Endodermal cell (in vitro differentiated cells): ENCODE data around the gene LGALS7. TPM values are rescaled to one million over a fixed set of nuclear protein-coding genes. Genes with fewer than 3 reads are reported as not detected.
"Not testable (repeated sequence)": the region's sequence is repeated elsewhere in the genome, so short reads cannot be mapped to it uniquely, and the experiment has no call there.

Source experiments
- DNase-seq: peaks from one replicate; pipeline ENCODE4 v3.0.0-alpha.2; 2017
- H3K27ac ChIP-seq: 2 replicates; pipeline ENCODE4 v1.5.1; 2013; ENCODE audit warnings: mild to moderate bottlenecking, low read depth, low read length, moderate library complexity
- H3K27me3 ChIP-seq: 2 replicates; pipeline ENCODE4 v1.6.1; 2013; ENCODE audit warnings: mild to moderate bottlenecking, low read length, moderate library complexity; ENCODE audit not compliant: insufficient read depth, control insufficient read depth, poor library complexity, severe bottlenecking
- H3K36me3 ChIP-seq: 2 replicates; pipeline ENCODE4 v1.7.0; 2013; ENCODE audit warnings: mild to moderate bottlenecking, low read length, moderate library complexity; ENCODE audit not compliant: control insufficient read depth, insufficient read depth
- H3K4me1 ChIP-seq: one replicate; pipeline ENCODE4 v1.7.0; 2013; ENCODE audit warnings: low read length; ENCODE audit not compliant: control insufficient read depth, insufficient read depth
- H3K4me3 ChIP-seq: 2 replicates; pipeline ENCODE4 v1.5.1; 2013; ENCODE audit warnings: mild to moderate bottlenecking, low read length, moderate library complexity
- H3K9ac ChIP-seq: 2 replicates; pipeline ENCODE4 v1.6.1; 2013; ENCODE audit warnings: mild to moderate bottlenecking, low read length, moderate library complexity; ENCODE audit not compliant: poor library complexity, severe bottlenecking; ENCODE audit errors: extremely low read depth
- H3K9me3 ChIP-seq: 2 replicates; pipeline ENCODE4 v1.6.1; 2013; ENCODE audit warnings: mild to moderate bottlenecking, low read length, moderate library complexity; ENCODE audit not compliant: control insufficient read depth
- H3K27ac Mint-ChIP-seq: 2 replicates; pipeline ENCODE4 v1.8.0; 2020; ENCODE audit warnings: mixed read lengths
- H3K27me3 Mint-ChIP-seq: 2 replicates; pipeline ENCODE4 v1.8.0; 2021; ENCODE audit warnings: mild to moderate bottlenecking, mixed read lengths; ENCODE audit not compliant: insufficient read depth
- H3K36me3 Mint-ChIP-seq: 2 replicates; pipeline ENCODE4 v1.8.0; 2020; ENCODE audit warnings: low read depth, mixed read lengths
- H3K4me1 Mint-ChIP-seq: 2 replicates; pipeline ENCODE4 v1.8.0; 2020; ENCODE audit warnings: mixed read lengths
- H3K4me3 Mint-ChIP-seq: 2 replicates; pipeline ENCODE4 v1.8.0; 2020; ENCODE audit warnings: mild to moderate bottlenecking, moderate library complexity, mixed read lengths
- H3K9me3 Mint-ChIP-seq: 2 replicates; pipeline ENCODE4 v1.8.0; 2020; ENCODE audit warnings: mild to moderate bottlenecking, mixed read lengths
- WGBS, 2 experiments: methylation state at CpG; one replicate each; pipeline versions ENCODE4 v1.1.5 to v1.1.7; 2013; ENCODE audit warnings: missing lambda C conversion rate in 2 of 2, mixed read lengths in 1 of 2; ENCODE audit not compliant: insufficient coverage in 1 of 2, insufficient read length in 1 of 2; 5-methylcytosine and 5-hydroxymethylcytosine counted together
- long read RNA-seq, 4 experiments: library from polyadenylated mRNA in 2 of 4; library from RNA in 1 of 4; library from capped mRNA in 1 of 4; stranded (forward) in 3 of 4; unstranded in 1 of 4; transcript quantifications; one replicate each; pipeline ENCODE4 v2.0.0, GENCODE V29; 2020 to 2021; ENCODE audit warnings: inconsistent platforms in 1 of 4
- polyA plus RNA-seq, 2 experiments: library from polyadenylated mRNA; stranded (reverse); fragments of 50-300 nt; gene quantifications; one replicate each; pipeline ENCODE4 v1.2.3, GENCODE V29; 2013
- total RNA-seq, 2 donors: library from RNA; stranded (reverse); fragmentation: NEBNext Ultra II Directional in 1 of 2; extraction: Animal tissue kit (Norgen Biotek cat#: 25700) in 1 of 2; gene quantifications; 2 replicates in 1 of 2; 3 replicates in 1 of 2; pipeline ENCODE4 v1.2.1, GENCODE V29; 2021
- TF ChIP-seq, protein P1 (sequence below): fragments of 200-600 bp; sonication (generic); conservative IDR thresholded peaks from 2 replicates; pipeline ENCODE4 v1.5.0; 2021; ENCODE audit warnings: antibody characterized with exemption, mild to moderate bottlenecking

The LGALS7 gene
- total RNA-seq: 1 to 10 TPM in 1 of 2 donors, not detected in 1; 1.8 TPM
- polyA plus RNA-seq (2013, experiment 1 of 2): not detected
- polyA plus RNA-seq (2013, experiment 2 of 2): not detected
- long read RNA-seq, experiment 1: 0 reads
- long read RNA-seq, experiment 2: 0 reads
- long read RNA-seq, experiment 3, partial matches to known transcripts: 1 of 1 reads
- long read RNA-seq, experiment 3, other reads (novel, unspliced or antisense): 0 of 1 reads
- long read RNA-seq, experiment 4: 0 reads

DNA sequence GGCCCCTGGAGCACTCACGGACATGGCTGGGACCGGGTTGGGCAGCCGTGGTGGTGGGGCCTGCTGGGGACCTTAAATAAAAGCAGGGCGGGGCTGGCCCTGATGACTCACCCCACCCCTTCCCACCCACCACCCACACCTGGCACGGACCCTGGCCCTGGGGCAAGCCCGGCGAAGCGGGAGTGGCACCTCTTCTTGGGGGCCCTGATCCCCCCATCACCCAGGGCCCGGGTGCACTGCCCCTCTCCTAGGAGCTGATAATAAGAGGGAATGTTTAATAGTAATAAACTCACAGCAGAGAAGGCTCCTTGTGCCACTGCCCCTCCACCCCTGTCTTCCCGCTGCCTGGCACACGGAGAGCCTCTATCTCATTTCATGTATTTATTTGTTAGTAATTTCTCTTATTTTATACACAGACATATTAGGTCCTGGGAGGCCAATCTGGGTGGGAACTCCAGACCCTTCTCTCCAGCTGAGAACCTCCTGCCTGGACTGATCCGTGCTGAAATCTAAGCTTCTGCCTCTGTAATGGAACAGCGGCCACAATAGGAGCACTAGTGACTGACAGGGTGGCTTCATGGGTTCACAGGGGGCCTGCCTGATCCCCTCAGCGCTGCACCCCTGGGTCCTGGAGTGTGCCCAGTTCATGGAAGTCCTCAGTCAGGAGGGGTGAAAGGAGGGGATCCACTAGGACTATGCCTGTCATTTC is at the start of gene LGALS7:
Gene LGALS7, minus strand, starts transcription at position 49 of the 709 bp plus-strand sequence. Its CDS starts 25 bp downstream, at position 24.
- H3K4me1 Mint-ChIP-seq: no peaks in the 10 kb centered on the region
- 82 to 88% methylated on average over 2 to 5 of the region's 14 CpGs for WGBS, 2 experiments
- Histone ChIP-seq H3K27ac (no peak within 1 kb of the TSS), H3K4me1 (no peaks in the 10 kb centered on the region), H3K4me3 (no peak within 1 kb of the TSS), H3K36me3 (no peaks in the 10 kb centered on the region), H3K9ac (no peak within 1 kb of the TSS), H3K9me3 (no peaks in the 10 kb centered on the region), H3K27me3 (no peaks in the 10 kb centered on the region)
- no peak within 1 kb of the TSS for H3K4me3 Mint-ChIP-seq
- TF ChIP-seq, protein P1, sequence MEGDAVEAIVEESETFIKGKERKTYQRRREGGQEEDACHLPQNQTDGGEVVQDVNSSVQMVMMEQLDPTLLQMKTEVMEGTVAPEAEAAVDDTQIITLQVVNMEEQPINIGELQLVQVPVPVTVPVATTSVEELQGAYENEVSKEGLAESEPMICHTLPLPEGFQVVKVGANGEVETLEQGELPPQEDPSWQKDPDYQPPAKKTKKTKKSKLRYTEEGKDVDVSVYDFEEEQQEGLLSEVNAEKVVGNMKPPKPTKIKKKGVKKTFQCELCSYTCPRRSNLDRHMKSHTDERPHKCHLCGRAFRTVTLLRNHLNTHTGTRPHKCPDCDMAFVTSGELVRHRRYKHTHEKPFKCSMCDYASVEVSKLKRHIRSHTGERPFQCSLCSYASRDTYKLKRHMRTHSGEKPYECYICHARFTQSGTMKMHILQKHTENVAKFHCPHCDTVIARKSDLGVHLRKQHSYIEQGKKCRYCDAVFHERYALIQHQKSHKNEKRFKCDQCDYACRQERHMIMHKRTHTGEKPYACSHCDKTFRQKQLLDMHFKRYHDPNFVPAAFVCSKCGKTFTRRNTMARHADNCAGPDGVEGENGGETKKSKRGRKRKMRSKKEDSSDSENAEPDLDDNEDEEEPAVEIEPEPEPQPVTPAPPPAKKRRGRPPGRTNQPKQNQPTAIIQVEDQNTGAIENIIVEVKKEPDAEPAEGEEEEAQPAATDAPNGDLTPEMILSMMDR: no peak
- H3K36me3 Mint-ChIP-seq: no peaks in the 10 kb centered on the region
- H3K27ac Mint-ChIP-seq: no peak within 1 kb of the TSS
- no peaks in the 10 kb centered on the region for H3K27me3 Mint-ChIP-seq
- no peak for DNase-seq
- H3K9me3 Mint-ChIP-seq: no peaks in the 10 kb centered on the region

- 95 to 98% methylated on average over 17 to 29 of the region's 29 CpGs for WGBS, 2 experiments
- H3K4me1 Mint-ChIP-seq: peaks cover 30% of the 10 kb centered on the region
- H3K27ac ChIP-seq, H3K4me3 ChIP-seq, H3K4me3 Mint-ChIP-seq, H3K27me3 Mint-ChIP-seq, H3K9ac ChIP-seq, DNase-seq, H3K27me3 ChIP-seq, H3K9me3 ChIP-seq, H3K27ac Mint-ChIP-seq, H3K4me1 ChIP-seq: not testable (repeated sequence)
- H3K9me3 Mint-ChIP-seq: peaks cover 28% of the 10 kb centered on the region
- peaks cover 17% of the 10 kb centered on the region for H3K36me3 ChIP-seq
- H3K36me3 Mint-ChIP-seq: peaks cover 55% of the 10 kb centered on the region
Observed at GRCh38 chr19:38821230-38821825, 48.0 kb upstream of the LGALS7 start.

DNA sequence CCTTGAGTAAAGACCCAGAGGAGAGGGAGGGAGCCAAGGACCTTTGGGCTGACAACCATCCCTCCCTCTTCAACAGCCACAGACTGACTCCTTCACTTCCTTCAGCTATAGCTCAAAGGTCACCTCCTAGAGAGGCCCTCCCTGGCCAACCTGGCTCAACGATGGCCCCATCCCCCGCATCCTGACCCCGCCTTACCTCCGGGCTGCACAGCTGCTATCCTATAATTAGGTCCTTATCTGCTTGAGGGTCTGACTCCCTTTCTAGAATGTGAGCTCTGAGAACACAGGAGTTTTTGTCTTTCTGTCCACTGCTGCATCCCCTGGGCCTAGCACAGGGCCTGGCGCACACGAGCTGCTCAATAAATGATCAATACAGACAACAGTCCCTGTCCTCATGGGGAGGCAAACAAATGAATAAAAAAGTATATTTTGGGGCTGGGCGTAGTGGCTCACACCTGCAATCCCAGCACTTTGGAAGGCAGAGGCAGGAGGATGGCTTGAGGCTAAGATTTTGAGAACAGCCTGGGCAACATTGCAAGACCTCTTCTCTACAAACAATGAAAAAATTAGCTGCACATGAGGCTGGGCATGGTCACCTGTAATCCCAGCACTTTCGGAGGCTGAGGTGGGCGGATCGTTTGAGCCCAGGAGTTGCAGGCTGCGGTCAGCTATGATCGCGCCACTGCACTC is 46.1 kb upstream of the LGALS7 start:
- Mint-ChIP-seq H3K4me3 (peak overlapping the region; percentile 27), H3K4me1 (peaks cover 17% of the 10 kb centered on the region), H3K27me3 (no peaks in the 10 kb centered on the region), H3K27ac (peak overlapping the region; percentile 67), H3K9me3 (peaks cover 28% of the 10 kb centered on the region), H3K36me3 (peaks cover 68% of the 10 kb centered on the region)
- Histone ChIP-seq H3K27ac (no peak overlapping the region), H3K4me1 (no peaks in the 10 kb centered on the region), H3K27me3 (no peaks in the 10 kb centered on the region), H3K9me3 (peaks cover 5% of the 10 kb centered on the region), H3K9ac (no peak overlapping the region), H3K4me3 (no peak overlapping the region), H3K36me3 (peaks cover 26% of the 10 kb centered on the region)
- TF ChIP-seq, protein P1: no peak
- no peak for DNase-seq
- 89 to 96% methylated on average over 7 to 13 of the region's 13 CpGs for WGBS, 2 experiments
